ENCODE results near the gene TMEM248.
"Not testable (repeated sequence)": the region's sequence is repeated elsewhere in the genome, so short reads cannot be mapped to it uniquely, and the experiment has no call there.

TMEM248 gene

GRCh38 chr7:66953044-66953427 is 32.0 kb downstream of the TMEM248 start:
- no peak for DNase-seq

- no peak for DNase-seq
Observed at GRCh38 chr7:66957595-66958290, 36.7 kb downstream of the TMEM248 start.

GRCh38 chr7:66958538-66959350 is 37.7 kb downstream of the TMEM248 start:
- DNase-seq: no peak

- DNase-seq: no peak
Observed at GRCh38 chr7:66960192-66960591, 39.2 kb downstream of the TMEM248 start.

GRCh38 chr7:66961096-66961495 is 40.1 kb downstream of the TMEM248 start:
- DNase-seq: no peak

- no peak for DNase-seq
Observed at GRCh38 chr7:66964411-66964810, 43.4 kb downstream of the TMEM248 start.

- DNase-seq: no peak
Observed at GRCh38 chr7:66967029-66967428, 46.0 kb downstream of the TMEM248 start.

- not testable (repeated sequence) for DNase-seq
Observed at GRCh38 chr7:66969001-66969400, 48.0 kb downstream of the TMEM248 start.

GRCh38 chr7:66970310-66970709 is 49.3 kb downstream of the TMEM248 start:
- no peak for DNase-seq

GRCh38 chr7:66974986-66975590 is 54.1 kb downstream of the TMEM248 start:
- DNase-seq: no peak

GRCh38 chr7:66978312-66978711 is 57.3 kb downstream of the TMEM248 start:
- not testable (repeated sequence) for DNase-seq

- DNase-seq: not testable (repeated sequence)
Observed at GRCh38 chr7:66979013-66979412, 58.0 kb downstream of the TMEM248 start.

GRCh38 chr7:66980336-66980735 is 59.3 kb downstream of the TMEM248 start:
- not testable (repeated sequence) for DNase-seq

GRCh38 chr7:66989552-66989951 is 68.5 kb downstream of the TMEM248 start:
- not testable (repeated sequence) for DNase-seq

- not testable (repeated sequence) for DNase-seq
Observed at GRCh38 chr7:66994051-66994450, 73.0 kb downstream of the TMEM248 start.

GRCh38 chr7:66994691-66995049 is 73.6 kb downstream of the TMEM248 start:
- DNase-seq: peak; percentile 38 to 50

- DNase-seq: peak; percentile 88 to 92
Observed at GRCh38 chr7:66995050-66995776, 74.2 kb downstream of the TMEM248 start, which contains the start of gene SBDS. Gene SBDS (minus strand): TSS chr7:66995586. CDS start chr7:66995417, 169 bp downstream.

GRCh38 chr7:66996444-66997191 is 75.6 kb downstream of the TMEM248 start, which contains the start of gene TYW1:
Gene TYW1 (plus strand): TSS chr7:66996833. CDS start chr7:66996979, 146 bp downstream.
- peak; percentile 98 to 99 for DNase-seq

- not testable (repeated sequence) for DNase-seq
Observed at GRCh38 chr7:67000601-67001258, 79.7 kb downstream of the TMEM248 start.

- not testable (repeated sequence) for DNase-seq
Observed at GRCh38 chr7:67004145-67004544, 83.1 kb downstream of the TMEM248 start.

- no peak for DNase-seq
Observed at GRCh38 chr7:67006965-67007364, 85.9 kb downstream of the TMEM248 start.
